Activated CD8-positive, alpha-beta memory T cell treated with anti-CD3 and anti-CD28 coated beads for 48 hours (primary cell): ENCODE data around the gene TTC29.
"Not testable (repeated sequence)": the region's sequence is repeated elsewhere in the genome, so short reads cannot be mapped to it uniquely, and the experiment has no call there.

ENCODE experiments used
- DNase-seq, 3 experiments: peaks; one replicate each; pipeline ENCODE4 v3.0.0-alpha.2; 2020; ENCODE audit warnings: low read depth in 2 of 3, low spot score in 2 of 3

TTC29 gene

DNA sequence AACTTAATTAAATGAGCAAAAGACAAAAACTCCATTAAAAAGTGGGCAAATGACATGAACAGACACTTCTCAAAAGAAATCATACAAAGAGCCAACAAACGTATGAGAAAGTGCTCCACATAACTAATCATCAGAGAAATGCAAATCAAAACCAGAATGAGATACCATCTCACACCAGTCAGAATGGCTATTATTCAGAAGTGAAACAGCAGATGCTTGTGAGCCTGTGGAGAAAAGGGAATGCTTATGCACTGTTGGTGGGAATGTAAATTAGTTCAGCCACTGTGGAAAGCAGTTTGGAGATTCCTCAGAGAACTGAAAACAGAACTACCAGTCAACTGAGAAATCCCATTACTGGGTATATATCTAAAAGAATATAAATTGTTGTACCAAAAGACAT, 222.1 kb downstream of the TTC29 start:
- not testable (repeated sequence) for DNase-seq

DNA sequence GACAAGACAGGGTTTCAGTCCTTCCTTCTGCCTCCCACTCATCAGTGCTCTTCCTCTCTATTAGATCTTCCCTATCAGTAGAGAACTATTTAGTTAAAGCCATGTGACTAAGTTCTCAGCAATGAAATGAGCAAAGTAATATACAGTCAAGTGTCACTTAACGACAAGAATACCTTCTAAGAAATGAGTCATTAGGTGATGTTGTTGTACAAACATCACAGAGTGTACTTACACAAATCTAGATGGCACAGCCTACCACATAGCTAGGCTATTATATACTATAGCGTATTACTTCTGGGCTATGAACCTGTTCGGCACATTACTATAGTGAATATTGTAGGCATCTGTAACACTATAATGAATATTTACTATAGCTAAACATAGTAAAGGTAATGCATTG, 235.7 kb downstream of the TTC29 start:
- DNase-seq, result no peak

DNA sequence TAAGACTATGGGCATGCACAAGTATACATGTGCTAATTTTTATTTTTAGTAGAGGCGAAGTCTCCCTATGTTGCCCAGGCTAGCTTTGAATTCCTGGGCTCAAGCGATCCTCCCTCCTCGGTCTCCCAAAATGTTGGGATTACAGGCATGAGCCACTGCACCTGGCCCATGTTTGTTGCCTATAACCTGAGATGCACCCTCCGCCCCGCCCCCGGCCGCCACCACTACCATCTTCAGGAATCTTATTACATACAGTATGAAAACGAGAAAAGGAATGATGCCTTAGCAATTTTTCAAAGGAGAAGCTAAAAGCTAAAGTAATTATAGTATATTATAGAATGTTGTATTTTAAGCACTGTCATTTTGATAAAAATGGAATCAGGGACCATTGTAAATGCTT, 245.8 kb downstream of the TTC29 start:
- DNase-seq, result no peak

DNA sequence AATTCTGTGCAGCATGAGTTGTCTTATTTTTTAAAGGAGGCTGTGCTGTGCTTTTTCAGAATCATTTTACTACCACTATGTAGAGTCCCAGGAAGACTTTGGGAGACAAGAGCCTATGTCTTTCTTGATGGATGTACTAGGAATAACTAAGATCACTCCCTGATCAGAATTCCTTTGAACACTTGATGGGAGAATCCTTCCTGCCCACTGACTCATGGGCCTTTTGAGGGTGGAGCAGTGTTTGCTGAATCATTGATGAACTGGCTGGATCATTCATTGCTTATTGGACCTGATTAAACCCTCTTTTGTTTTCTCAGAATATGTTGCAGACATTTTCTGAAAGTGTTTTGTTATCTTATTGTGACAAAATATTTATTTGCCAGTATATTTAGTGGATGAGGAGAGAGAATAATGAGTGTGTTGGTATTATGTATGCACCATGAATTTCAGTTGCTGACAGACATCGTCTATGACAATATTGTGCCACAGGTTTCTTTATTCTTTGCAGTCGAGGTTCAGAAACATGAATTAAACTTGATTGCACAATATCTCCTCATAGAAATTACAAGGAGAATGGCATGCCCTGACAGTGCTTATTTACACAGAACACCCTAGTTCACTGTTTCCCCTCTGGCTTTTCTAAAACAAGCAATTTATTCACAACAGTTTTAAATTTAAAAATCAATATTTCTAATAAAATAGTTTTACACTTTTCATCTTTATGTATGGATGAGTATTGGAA, 270.7 kb downstream of the TTC29 start:
- DNase-seq, result no peak

DNA sequence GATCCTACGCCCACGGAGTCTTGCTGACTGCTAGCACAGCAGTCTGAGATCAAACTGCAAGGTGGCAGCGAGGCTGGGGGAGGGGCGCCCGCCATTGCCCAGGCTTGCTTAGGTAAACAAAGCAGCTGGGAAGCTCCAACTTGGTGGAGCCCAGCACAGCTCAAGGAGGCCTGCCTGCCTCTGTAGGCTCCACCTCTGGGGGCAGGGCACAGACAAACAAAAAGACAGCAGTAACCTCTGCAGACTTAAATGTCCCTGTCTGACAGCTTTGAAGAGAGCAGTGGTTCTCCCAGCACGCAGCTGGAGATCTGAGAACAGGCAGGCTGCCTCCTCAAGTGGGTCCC, 281.7 kb downstream of the TTC29 start:
- not testable (repeated sequence) for DNase-seq

DNA sequence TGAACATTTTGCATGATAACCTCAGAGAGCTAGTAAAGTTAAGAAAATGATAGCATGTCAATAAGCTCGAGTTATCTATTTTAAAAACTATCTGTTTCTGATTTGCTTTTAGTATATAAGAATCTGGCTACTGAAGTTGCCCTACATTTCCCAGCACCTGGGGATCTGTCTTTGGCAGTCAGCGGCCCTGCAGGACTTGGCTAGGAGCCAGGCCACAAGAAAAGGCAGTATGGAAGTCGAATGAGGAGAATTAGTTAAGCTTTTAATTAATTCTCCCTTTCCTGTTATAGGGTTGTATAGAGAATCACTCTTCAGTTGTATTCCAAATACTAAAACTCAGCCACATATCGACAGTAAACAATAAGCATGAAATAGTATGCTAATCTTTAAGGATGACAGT, 284.3 kb downstream of the TTC29 start:
- no peak for DNase-seq
